Glutamatergic neuron (in vitro differentiated cells): ENCODE data around the gene PIP5K1B. TPM values are rescaled to one million over a fixed set of nuclear protein-coding genes. Genes with fewer than 3 reads are reported as not detected.

Experiments
- DNase-seq: peaks from one replicate; pipeline ENCODE4 v3.0.0; 2022
- H3K27ac Mint-ChIP-seq: one replicate; pipeline ENCODE4 v1.8.0; 2020; ENCODE audit warnings: mild to moderate bottlenecking, mixed read lengths, inconsistent platforms; ENCODE audit not compliant: unreplicated experiment
- H3K27me3 Mint-ChIP-seq: one replicate; pipeline ENCODE4 v1.8.0; 2020; ENCODE audit warnings: mild to moderate bottlenecking, moderate library complexity, mixed read lengths, inconsistent platforms; ENCODE audit not compliant: unreplicated experiment
- H3K36me3 Mint-ChIP-seq: one replicate; pipeline ENCODE4 v1.8.0; 2020; ENCODE audit warnings: mild to moderate bottlenecking, mixed read lengths, inconsistent platforms; ENCODE audit not compliant: unreplicated experiment
- H3K4me1 Mint-ChIP-seq: one replicate; pipeline ENCODE4 v1.8.0; 2020; ENCODE audit warnings: mild to moderate bottlenecking, low read depth, mixed read lengths, inconsistent platforms; ENCODE audit not compliant: unreplicated experiment
- H3K4me3 Mint-ChIP-seq: one replicate; pipeline ENCODE4 v1.8.0; 2020; ENCODE audit warnings: mild to moderate bottlenecking, mixed read lengths, inconsistent platforms; ENCODE audit not compliant: unreplicated experiment
- H3K9me3 Mint-ChIP-seq: one replicate; pipeline ENCODE4 v1.8.0; 2020; ENCODE audit warnings: mild to moderate bottlenecking, moderate library complexity, mixed read lengths, inconsistent platforms; ENCODE audit not compliant: unreplicated experiment
- CTCF ChIP-seq: fragments of 200-600 bp; sonication (generic); IDR thresholded peaks from one replicate; pipeline ENCODE4 v1.5.0; 2021; ENCODE audit not compliant: partially characterized antibody, unreplicated experiment
- total RNA-seq: library from RNA; stranded (reverse); fragmentation: NEBNext Ultra II Directional; extraction: Animal tissue kit (Norgen Biotek cat#: 25700); gene quantifications from one replicate; pipeline ENCODE4 v1.2.1, GENCODE V29; 2021; ENCODE audit not compliant: unreplicated experiment

Gene PIP5K1B
- total RNA-seq, 1 donor from 2014 or later, result 0.27 TPM

GRCh38 chr9:68797116-68797515 lies 92.1 kb downstream of the PIP5K1B start:
- Mint-ChIP-seq H3K9me3 (no peaks in the 10 kb centered on the region), H3K4me3 (no peak overlapping the region)

GRCh38 chr9:68798423-68798822 lies 93.4 kb downstream of the PIP5K1B start:
- Mint-ChIP-seq H3K9me3 (no peaks in the 10 kb centered on the region), H3K4me3 (no peak overlapping the region), H3K27ac (no peak overlapping the region), H3K36me3 (no peaks in the 10 kb centered on the region), H3K4me1 (no peaks in the 10 kb centered on the region), H3K27me3 (no peaks in the 10 kb centered on the region)
- no peak for TF ChIP-seq CTCF
- no peak for DNase-seq

More at GRCh38 chr9:68797116-68797515, 92.1 kb downstream of the PIP5K1B start:
- Mint-ChIP-seq H3K36me3 (no peaks in the 10 kb centered on the region), H3K4me1 (no peaks in the 10 kb centered on the region), H3K27me3 (no peaks in the 10 kb centered on the region), H3K27ac (no peak overlapping the region)
- no peak for DNase-seq
- no peak for TF ChIP-seq CTCF

- Mint-ChIP-seq H3K36me3 (no peaks in the 10 kb centered on the region), H3K4me3 (no peak overlapping the region), H3K27ac (no peak overlapping the region), H3K9me3 (no peaks in the 10 kb centered on the region), H3K27me3 (no peaks in the 10 kb centered on the region), H3K4me1 (no peaks in the 10 kb centered on the region)
- DNase-seq, result no peak
- TF ChIP-seq CTCF, result no peak
Observed at GRCh38 chr9:68800836-68801235, 95.8 kb downstream of the PIP5K1B start.

GRCh38 chr9:68802525-68803015 lies 97.5 kb downstream of the PIP5K1B start:
- H3K4me3 Mint-ChIP-seq, result no peak overlapping the region
- H3K4me1 Mint-ChIP-seq, result peaks cover 7% of the 10 kb centered on the region
- no peaks in the 10 kb centered on the region for H3K9me3 Mint-ChIP-seq

More at GRCh38 chr9:68802525-68803015, 97.5 kb downstream of the PIP5K1B start:
- no peaks in the 10 kb centered on the region for H3K36me3 Mint-ChIP-seq
- no peak for DNase-seq
- H3K27ac Mint-ChIP-seq, result no peak overlapping the region
- no peak for TF ChIP-seq CTCF
- H3K27me3 Mint-ChIP-seq, result no peaks in the 10 kb centered on the region
